Body of pancreas (tissue), 4 donors: Measurements from ENCODE around the gene BUB1B.

ENCODE experiments used
- POLR2A ChIP-seq, 3 donors: fragments of 450-650 bp; IDR thresholded peaks; one replicate each; pipeline ENCODE4 v1.6.1; 2016; ENCODE audit warnings: antibody characterized with exemption in 3 of 3, mild to moderate bottlenecking in 2 of 3
- TF ChIP-seq, protein P1 (sequence below), 7 experiments: fragments of 450-650 bp in 4 of 7; fragments of 200-600 bp in 3 of 7; sonication (generic) in 3 of 7; IDR thresholded peaks; one replicate each; pipeline ENCODE4 v1.5.1; 2016 to 2019; ENCODE audit warnings: antibody characterized with exemption in 7 of 7

DNA sequence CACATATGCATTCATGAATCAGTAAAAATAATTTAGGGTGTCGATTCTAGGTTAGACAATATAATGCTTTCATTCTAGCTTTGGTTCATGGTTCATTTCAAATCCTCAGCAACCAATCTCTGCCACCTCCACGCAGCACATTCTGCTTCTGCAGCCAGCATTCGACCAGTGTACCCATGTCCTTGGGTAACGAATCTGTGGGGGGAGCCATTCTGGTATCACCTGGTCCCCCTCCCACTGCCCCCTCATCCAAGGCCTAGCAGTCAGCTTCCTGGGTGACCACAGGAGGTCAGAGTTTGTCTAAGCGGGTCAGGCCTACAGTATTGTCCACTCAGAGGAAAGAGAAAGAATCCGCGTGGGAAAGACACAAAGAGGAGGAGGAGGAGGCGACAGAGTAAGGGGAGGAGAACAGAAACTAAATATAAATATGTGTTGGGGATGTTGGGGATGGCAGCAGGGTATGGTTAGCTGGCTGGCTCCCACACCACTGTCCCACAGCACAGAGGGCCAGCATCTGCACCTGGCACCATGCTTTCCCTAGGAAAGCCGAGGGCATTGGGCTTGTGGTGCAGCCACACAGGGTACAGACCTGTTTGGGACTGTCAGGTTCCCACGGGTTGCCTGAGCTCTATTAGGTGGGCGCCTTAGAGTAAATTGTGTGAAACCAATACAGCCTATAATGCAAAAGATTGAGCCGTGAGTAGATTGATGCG, 90.1 kb downstream of the BUB1B start:
- TF ChIP-seq, protein P1, sequence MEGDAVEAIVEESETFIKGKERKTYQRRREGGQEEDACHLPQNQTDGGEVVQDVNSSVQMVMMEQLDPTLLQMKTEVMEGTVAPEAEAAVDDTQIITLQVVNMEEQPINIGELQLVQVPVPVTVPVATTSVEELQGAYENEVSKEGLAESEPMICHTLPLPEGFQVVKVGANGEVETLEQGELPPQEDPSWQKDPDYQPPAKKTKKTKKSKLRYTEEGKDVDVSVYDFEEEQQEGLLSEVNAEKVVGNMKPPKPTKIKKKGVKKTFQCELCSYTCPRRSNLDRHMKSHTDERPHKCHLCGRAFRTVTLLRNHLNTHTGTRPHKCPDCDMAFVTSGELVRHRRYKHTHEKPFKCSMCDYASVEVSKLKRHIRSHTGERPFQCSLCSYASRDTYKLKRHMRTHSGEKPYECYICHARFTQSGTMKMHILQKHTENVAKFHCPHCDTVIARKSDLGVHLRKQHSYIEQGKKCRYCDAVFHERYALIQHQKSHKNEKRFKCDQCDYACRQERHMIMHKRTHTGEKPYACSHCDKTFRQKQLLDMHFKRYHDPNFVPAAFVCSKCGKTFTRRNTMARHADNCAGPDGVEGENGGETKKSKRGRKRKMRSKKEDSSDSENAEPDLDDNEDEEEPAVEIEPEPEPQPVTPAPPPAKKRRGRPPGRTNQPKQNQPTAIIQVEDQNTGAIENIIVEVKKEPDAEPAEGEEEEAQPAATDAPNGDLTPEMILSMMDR (IDR thresholded peaks at IDR 0.05), result no peak
- no peak for TF ChIP-seq POLR2A (IDR thresholded peaks at IDR 0.05)
